ENCODE data around the gene ALG1L2.
A peak's percentile ranks its signal among the peaks of the same experiment; 100 is the strongest.
"Not testable (repeated sequence)": the region's sequence is repeated elsewhere in the genome, so short reads cannot be mapped to it uniquely, and the experiment has no call there.

GRCh38 chr3:130097690-130098638, 16.3 kb downstream of the ALG1L2 start:
- TF ChIP-seq CTCF (IDR thresholded peaks at IDR 0.05): peak in 4 of 5 experiments; percentile 33 to 59 (median 46)
- TF ChIP-seq POLR2A (IDR thresholded peaks at IDR 0.05): not testable (repeated sequence)
